ENCODE results near the gene IGF1R. TPM values are rescaled to one million over a fixed set of nuclear protein-coding genes. Genes with fewer than 3 reads are reported as not detected.

IGF1R gene
- total RNA-seq, 4 donors from 2014 or later: 87.8 to 173 (median 107) TPM

GRCh38 chr15:98610991-98611390 is 37.3 kb upstream of the IGF1R start:
- Histone ChIP-seq H3K36me3 (no peaks in the 10 kb centered on the region), H3K4me3 (no peak overlapping the region), H3K4me1 (no peaks in the 10 kb centered on the region), H3K9me3 (no peaks in the 10 kb centered on the region), H3K27me3 (peaks cover 15% of the 10 kb centered on the region), H3K27ac (no peak overlapping the region)
- peak in 1 of 2 donors; percentile 48 for DNase-seq (ENCODE audit: low spot score in 2 of 2)
- TF ChIP-seq POLR2AphosphoS5 (IDR thresholded peaks at IDR 0.05) (no peak), EP300 (IDR thresholded peaks at IDR 0.05) (no peak), POLR2A (IDR thresholded peaks at IDR 0.05) (no peak)
- TF ChIP-seq, protein P1, sequence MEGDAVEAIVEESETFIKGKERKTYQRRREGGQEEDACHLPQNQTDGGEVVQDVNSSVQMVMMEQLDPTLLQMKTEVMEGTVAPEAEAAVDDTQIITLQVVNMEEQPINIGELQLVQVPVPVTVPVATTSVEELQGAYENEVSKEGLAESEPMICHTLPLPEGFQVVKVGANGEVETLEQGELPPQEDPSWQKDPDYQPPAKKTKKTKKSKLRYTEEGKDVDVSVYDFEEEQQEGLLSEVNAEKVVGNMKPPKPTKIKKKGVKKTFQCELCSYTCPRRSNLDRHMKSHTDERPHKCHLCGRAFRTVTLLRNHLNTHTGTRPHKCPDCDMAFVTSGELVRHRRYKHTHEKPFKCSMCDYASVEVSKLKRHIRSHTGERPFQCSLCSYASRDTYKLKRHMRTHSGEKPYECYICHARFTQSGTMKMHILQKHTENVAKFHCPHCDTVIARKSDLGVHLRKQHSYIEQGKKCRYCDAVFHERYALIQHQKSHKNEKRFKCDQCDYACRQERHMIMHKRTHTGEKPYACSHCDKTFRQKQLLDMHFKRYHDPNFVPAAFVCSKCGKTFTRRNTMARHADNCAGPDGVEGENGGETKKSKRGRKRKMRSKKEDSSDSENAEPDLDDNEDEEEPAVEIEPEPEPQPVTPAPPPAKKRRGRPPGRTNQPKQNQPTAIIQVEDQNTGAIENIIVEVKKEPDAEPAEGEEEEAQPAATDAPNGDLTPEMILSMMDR (IDR thresholded peaks at IDR 0.05): no peak
- 78% methylated on average over 4 of the region's 4 CpGs for WGBS

GRCh38 chr15:98611808-98612207 is 36.5 kb upstream of the IGF1R start:
- Histone ChIP-seq H3K4me1 (no peaks in the 10 kb centered on the region), H3K4me3 (no peak overlapping the region), H3K27ac (no peak overlapping the region), H3K27me3 (peaks cover 23% of the 10 kb centered on the region), H3K9me3 (no peaks in the 10 kb centered on the region), H3K36me3 (no peaks in the 10 kb centered on the region)
- DNase-seq (ENCODE audit: low spot score in 2 of 2): no peak
- 92% methylated on average over 2 of the region's 2 CpGs for WGBS
- no peak for TF ChIP-seq EP300 (IDR thresholded peaks at IDR 0.05)
- TF ChIP-seq, protein P1 (IDR thresholded peaks at IDR 0.05): no peak
- no peak for TF ChIP-seq POLR2AphosphoS5 (IDR thresholded peaks at IDR 0.05)
- TF ChIP-seq POLR2A (IDR thresholded peaks at IDR 0.05): no peak

GRCh38 chr15:98612490-98613110 is 35.7 kb upstream of the IGF1R start:
- Histone ChIP-seq H3K36me3 (no peaks in the 10 kb centered on the region), H3K27me3 (peaks cover 27% of the 10 kb centered on the region), H3K27ac (no peak overlapping the region), H3K4me3 (no peak overlapping the region), H3K9me3 (no peaks in the 10 kb centered on the region), H3K4me1 (no peaks in the 10 kb centered on the region)
- TF ChIP-seq POLR2AphosphoS5 (IDR thresholded peaks at IDR 0.05): no peak
- TF ChIP-seq POLR2A (IDR thresholded peaks at IDR 0.05): no peak
- no peak for DNase-seq (ENCODE audit: low spot score in 2 of 2)
- 79% methylated on average over 6 of the region's 6 CpGs for WGBS

DNA sequence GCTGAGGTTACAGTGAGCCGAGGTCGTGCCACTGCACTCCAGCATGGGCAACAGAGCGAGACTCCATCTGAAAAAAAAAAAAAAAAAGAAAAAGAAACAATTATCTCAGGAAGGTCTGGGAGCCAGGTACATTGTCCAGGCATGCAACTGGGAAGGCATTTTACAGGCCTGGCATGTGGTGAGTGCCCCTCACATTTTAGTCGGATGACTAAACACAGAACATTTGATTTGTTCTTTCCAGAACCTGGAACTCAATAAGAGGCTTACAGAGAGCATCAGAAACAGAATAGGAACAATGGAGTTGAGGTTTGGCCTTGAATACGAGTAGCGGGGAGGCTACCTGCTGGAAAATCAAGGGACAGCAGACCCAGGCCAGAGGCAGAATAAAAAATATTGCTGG is 33.7 kb upstream of the IGF1R start:
- H3K36me3 ChIP-seq: no peaks in the 10 kb centered on the region
- H3K4me1 ChIP-seq: no peaks in the 10 kb centered on the region
- H3K9me3 ChIP-seq: no peaks in the 10 kb centered on the region
- no peak for TF ChIP-seq POLR2A (IDR thresholded peaks at IDR 0.05)
- TF ChIP-seq, protein P1 (IDR thresholded peaks at IDR 0.05): no peak
- no peak for TF ChIP-seq POLR2AphosphoS5 (IDR thresholded peaks at IDR 0.05)
- TF ChIP-seq EP300 (IDR thresholded peaks at IDR 0.05): no peak
- no peak overlapping the region for H3K4me3 ChIP-seq
- H3K27me3 ChIP-seq: peaks cover 35% of the 10 kb centered on the region
- no peak overlapping the region for H3K27ac ChIP-seq
- no peak for DNase-seq (ENCODE audit: low spot score in 2 of 2)
- 83% methylated on average over 6 of the region's 6 CpGs for WGBS

DNA sequence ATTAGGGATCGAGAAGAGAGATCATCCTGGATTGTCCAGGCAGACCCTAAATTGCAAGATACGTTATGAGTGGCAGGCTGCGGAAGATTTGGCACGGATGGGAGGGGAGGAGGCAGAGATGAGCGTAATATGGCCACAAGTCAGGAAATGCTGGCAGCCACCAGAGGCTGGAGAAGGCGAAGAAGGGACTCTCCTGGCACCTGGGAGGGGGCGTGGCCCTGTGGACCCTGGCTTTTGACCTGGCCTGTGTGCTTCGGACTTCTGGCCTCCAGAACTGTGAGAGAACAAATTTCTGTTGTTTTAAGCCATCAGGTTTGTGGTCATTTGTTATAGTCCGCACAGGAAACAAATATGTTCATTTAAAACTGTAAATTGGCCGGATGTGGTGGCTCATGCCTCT is 31.9 kb upstream of the IGF1R start:
- Histone ChIP-seq H3K4me3 (no peak overlapping the region), H3K36me3 (no peaks in the 10 kb centered on the region), H3K27ac (no peak overlapping the region), H3K4me1 (no peaks in the 10 kb centered on the region), H3K27me3 (peaks cover 52% of the 10 kb centered on the region), H3K9me3 (no peaks in the 10 kb centered on the region)
- 69% methylated on average over 9 of the region's 10 CpGs for WGBS
- TF ChIP-seq, protein P1 (IDR thresholded peaks at IDR 0.05): no peak
- TF ChIP-seq POLR2A (IDR thresholded peaks at IDR 0.05) (no peak), POLR2AphosphoS5 (IDR thresholded peaks at IDR 0.05) (no peak), EP300 (IDR thresholded peaks at IDR 0.05) (no peak)
- no peak for DNase-seq (ENCODE audit: low spot score in 2 of 2)

Measured in suprapubic skin (tissue), 4 donors.